HepG2 (cell line): ENCODE measurements around the gene PMFBP1. TPM values are rescaled to one million over a fixed set of nuclear protein-coding genes. Genes with fewer than 3 reads are reported as not detected.

Source experiments
- ATF4 ChIP-seq, 2 experiments: fragments of 450-650 bp in 1 of 2; sonication (generic) in 1 of 2; formaldehyde crosslinking; IDR thresholded peaks; 2 replicates each; pipeline versions ENCODE4 v1.5.0 to v1.8.0; 2020 to 2022; ENCODE audit warnings: mild to moderate bottlenecking in 1 of 2, missing genetic modification reagents in 1 of 2
- EZH2 ChIP-seq: conservative IDR thresholded peaks from 2 replicates; pipeline ENCODE4 v1.6.1; 2012; ENCODE audit warnings: mild to moderate bottlenecking, low read depth, low read length, moderate library complexity
- HMG20B ChIP-seq: conservative IDR thresholded peaks from 2 replicates; pipeline ENCODE4 v1.6.1; 2016; ENCODE audit warnings: missing genetic modification reagents, missing compliant biosample characterization
- HNRNPL ChIP-seq: fragments of 200-400 bp; formaldehyde crosslinking; IDR thresholded peaks from 2 replicates; pipeline ENCODE4 v1.6.1; 2017; ENCODE audit warnings: mild to moderate bottlenecking, low read depth, low read length
- ISX ChIP-seq: sonication (generic); formaldehyde crosslinking; conservative IDR thresholded peaks from 2 replicates; pipeline ENCODE4 v1.5.0; 2020; ENCODE audit warnings: missing genetic modification reagents
- KLF16 ChIP-seq, 2 experiments: sonication (generic) in 1 of 2; formaldehyde crosslinking in 1 of 2; IDR thresholded peaks; 2 replicates each; pipeline versions ENCODE4 v1.6.1 to v1.8.0; 2016 to 2023; ENCODE audit warnings: missing genetic modification reagents in 2 of 2, missing compliant biosample characterization in 1 of 2
- NKX3-1 ChIP-seq: sonication (generic); formaldehyde crosslinking; IDR thresholded peaks from 2 replicates; pipeline ENCODE4 v1.5.0; 2020; ENCODE audit warnings: missing genetic modification reagents
- RNF219 ChIP-seq: sonication (generic); formaldehyde crosslinking; IDR thresholded peaks from 2 replicates; pipeline ENCODE4 v1.5.0; 2020; ENCODE audit warnings: mild to moderate bottlenecking, missing genetic modification reagents
- ZNF44 ChIP-seq: sonication (generic); formaldehyde crosslinking; IDR thresholded peaks from 2 replicates; pipeline ENCODE4 v1.5.1; 2020; ENCODE audit warnings: mild to moderate bottlenecking, missing genetic modification reagents
- ZNF724P ChIP-seq: sonication (generic); formaldehyde crosslinking; IDR thresholded peaks from 2 replicates; pipeline ENCODE4 v1.8.0; 2022; ENCODE audit warnings: missing genetic modification reagents, borderline replicate concordance
- polyA plus RNA-seq, 8 experiments: library from polyadenylated mRNA; depleted of rRNA in 3 of 8; stranded (reverse) in 7 of 8; unstranded in 1 of 8; fragments of >200 nt; fragmentation: Illumina TruSeq in 4 of 8; extraction: Trizol in 4 of 8; gene quantifications; 2 replicates each; pipeline versions ENCODE4 v1.2.1 to v1.2.3, GENCODE V29; 2011 to 2016; ENCODE audit warnings: low read depth in 4 of 8, missing spikeins in 1 of 8, mixed read lengths in 1 of 8; ENCODE audit not compliant: insufficient read depth in 1 of 8
- total RNA-seq, 5 experiments: library from RNA; depleted of rRNA; stranded (reverse); fragments of >200 nt; fragmentation: Illumina TruSeq; extraction: Trizol; gene quantifications; 2 replicates each; pipeline ENCODE4 v1.2.3, GENCODE V29; 2016; ENCODE audit warnings: low read depth in 1 of 5
- TF ChIP-seq, protein P1 (sequence below): sonication (generic); formaldehyde crosslinking; IDR thresholded peaks from 2 replicates; pipeline ENCODE4 v1.4.0; 2020; ENCODE audit warnings: missing genetic modification reagents, borderline replicate concordance
- TF ChIP-seq, protein P2 (sequence below): sonication (generic); formaldehyde crosslinking; IDR thresholded peaks from 2 replicates; pipeline ENCODE4 v1.9.0; 2021; ENCODE audit warnings: missing genetic modification reagents, mild to moderate bottlenecking, borderline replicate concordance
- TF ChIP-seq, protein P3 (sequence below): sonication (generic); formaldehyde crosslinking; IDR thresholded peaks from 2 replicates; pipeline ENCODE4 v1.5.0; 2020; ENCODE audit warnings: missing genetic modification reagents
- TF ChIP-seq, protein P4 (sequence below), 2 experiments: sonication (generic) in 1 of 2; formaldehyde crosslinking in 1 of 2; IDR thresholded peaks; 2 replicates each; pipeline versions ENCODE4 v1.4.0 to v1.6.1; 2016 to 2020; ENCODE audit warnings: borderline replicate concordance in 1 of 2, low read depth in 1 of 2, mild to moderate bottlenecking in 1 of 2, missing genetic modification reagents in 1 of 2

PMFBP1 gene
- total and polyA plus RNA-seq, 2 of the 13 experiments (the other 11 are each of a cell fraction or from before 2014, with no cell fraction given): 1.9 to 3.8 TPM

DNA sequence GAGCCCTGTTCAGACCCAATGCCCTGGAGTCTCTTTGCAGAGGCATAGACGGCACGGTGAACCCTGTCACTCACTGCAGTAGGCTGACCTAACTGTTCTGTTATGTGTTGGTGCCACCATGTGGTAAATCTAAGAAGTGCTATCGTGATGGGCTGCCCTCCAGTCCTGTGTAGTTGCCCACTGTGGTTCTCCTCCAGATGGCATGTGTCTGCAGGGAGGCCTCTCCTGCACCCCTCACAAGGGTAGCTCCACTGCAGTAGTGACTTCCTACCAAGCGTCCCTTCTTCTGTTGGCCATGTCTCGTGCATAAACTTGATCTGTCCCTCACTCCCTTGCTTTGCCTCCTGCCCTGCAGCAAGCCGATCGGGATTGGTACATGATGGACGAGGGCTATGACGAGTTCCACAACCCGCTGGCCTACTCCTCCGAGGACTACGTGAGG, 72.6 kb downstream of the PMFBP1 start (continued):
- TF ChIP-seq ATF4 (CRISPR knock-in tag; IDR thresholded peaks at IDR 0.05): no peak
- TF ChIP-seq KLF16 (CRISPR knock-in tag; IDR thresholded peaks at IDR 0.05): no peak
- TF ChIP-seq HNRNPL: no peak
- TF ChIP-seq HMG20B (CRISPR knock-in tag): no peak
- TF ChIP-seq RNF219: no peak
- no peak for TF ChIP-seq ISX (CRISPR knock-in tag)
- TF ChIP-seq NKX3-1 (CRISPR knock-in tag): no peak
- no peak for TF ChIP-seq EZH2
- no peak for TF ChIP-seq ZNF724P (CRISPR knock-in tag)
- TF ChIP-seq, protein P1, sequence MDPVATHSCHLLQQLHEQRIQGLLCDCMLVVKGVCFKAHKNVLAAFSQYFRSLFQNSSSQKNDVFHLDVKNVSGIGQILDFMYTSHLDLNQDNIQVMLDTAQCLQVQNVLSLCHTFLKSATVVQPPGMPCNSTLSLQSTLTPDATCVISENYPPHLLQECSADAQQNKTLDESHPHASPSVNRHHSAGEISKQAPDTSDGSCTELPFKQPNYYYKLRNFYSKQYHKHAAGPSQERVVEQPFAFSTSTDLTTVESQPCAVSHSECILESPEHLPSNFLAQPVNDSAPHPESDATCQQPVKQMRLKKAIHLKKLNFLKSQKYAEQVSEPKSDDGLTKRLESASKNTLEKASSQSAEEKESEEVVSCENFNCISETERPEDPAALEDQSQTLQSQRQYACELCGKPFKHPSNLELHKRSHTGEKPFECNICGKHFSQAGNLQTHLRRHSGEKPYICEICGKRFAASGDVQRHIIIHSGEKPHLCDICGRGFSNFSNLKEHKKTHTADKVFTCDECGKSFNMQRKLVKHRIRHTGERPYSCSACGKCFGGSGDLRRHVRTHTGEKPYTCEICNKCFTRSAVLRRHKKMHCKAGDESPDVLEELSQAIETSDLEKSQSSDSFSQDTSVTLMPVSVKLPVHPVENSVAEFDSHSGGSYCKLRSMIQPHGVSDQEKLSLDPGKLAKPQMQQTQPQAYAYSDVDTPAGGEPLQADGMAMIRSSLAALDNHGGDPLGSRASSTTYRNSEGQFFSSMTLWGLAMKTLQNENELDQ: peak; percentile 40; the same call in 1 of the 2 replicates
- TF ChIP-seq, protein P2, sequence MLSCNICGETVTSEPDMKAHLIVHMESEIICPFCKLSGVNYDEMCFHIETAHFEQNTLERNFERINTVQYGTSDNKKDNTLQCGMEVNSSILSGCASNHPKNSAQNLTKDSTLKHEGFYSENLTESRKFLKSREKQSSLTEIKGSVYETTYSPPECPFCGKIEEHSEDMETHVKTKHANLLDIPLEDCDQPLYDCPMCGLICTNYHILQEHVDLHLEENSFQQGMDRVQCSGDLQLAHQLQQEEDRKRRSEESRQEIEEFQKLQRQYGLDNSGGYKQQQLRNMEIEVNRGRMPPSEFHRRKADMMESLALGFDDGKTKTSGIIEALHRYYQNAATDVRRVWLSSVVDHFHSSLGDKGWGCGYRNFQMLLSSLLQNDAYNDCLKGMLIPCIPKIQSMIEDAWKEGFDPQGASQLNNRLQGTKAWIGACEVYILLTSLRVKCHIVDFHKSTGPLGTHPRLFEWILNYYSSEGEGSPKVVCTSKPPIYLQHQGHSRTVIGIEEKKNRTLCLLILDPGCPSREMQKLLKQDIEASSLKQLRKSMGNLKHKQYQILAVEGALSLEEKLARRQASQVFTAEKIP (CRISPR knock-in tag): no peak
- TF ChIP-seq ZNF44 (CRISPR knock-in tag): no peak
- TF ChIP-seq, protein P3, sequence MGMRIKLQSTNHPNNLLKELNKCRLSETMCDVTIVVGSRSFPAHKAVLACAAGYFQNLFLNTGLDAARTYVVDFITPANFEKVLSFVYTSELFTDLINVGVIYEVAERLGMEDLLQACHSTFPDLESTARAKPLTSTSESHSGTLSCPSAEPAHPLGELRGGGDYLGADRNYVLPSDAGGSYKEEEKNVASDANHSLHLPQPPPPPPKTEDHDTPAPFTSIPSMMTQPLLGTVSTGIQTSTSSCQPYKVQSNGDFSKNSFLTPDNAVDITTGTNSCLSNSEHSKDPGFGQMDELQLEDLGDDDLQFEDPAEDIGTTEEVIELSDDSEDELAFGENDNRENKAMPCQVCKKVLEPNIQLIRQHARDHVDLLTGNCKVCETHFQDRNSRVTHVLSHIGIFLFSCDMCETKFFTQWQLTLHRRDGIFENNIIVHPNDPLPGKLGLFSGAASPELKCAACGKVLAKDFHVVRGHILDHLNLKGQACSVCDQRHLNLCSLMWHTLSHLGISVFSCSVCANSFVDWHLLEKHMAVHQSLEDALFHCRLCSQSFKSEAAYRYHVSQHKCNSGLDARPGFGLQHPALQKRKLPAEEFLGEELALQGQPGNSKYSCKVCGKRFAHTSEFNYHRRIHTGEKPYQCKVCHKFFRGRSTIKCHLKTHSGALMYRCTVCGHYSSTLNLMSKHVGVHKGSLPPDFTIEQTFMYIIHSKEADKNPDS (CRISPR knock-in tag): no peak
- TF ChIP-seq, protein P4, sequence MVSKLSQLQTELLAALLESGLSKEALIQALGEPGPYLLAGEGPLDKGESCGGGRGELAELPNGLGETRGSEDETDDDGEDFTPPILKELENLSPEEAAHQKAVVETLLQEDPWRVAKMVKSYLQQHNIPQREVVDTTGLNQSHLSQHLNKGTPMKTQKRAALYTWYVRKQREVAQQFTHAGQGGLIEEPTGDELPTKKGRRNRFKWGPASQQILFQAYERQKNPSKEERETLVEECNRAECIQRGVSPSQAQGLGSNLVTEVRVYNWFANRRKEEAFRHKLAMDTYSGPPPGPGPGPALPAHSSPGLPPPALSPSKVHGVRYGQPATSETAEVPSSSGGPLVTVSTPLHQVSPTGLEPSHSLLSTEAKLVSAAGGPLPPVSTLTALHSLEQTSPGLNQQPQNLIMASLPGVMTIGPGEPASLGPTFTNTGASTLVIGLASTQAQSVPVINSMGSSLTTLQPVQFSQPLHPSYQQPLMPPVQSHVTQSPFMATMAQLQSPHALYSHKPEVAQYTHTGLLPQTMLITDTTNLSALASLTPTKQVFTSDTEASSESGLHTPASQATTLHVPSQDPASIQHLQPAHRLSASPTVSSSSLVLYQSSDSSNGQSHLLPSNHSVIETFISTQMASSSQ (IDR thresholded peaks at IDR 0.05; ENCODE audit: low read depth): no peak
- TF ChIP-seq, protein P4 (CRISPR knock-in tag; IDR thresholded peaks at IDR 0.05; ENCODE audit: borderline replicate concordance): peak; percentile 23; the same call in 1 of the 2 replicates
